Uterus (tissue), 2 donors: ENCODE results near the gene OPRL1.

Source experiments
- POLR2A ChIP-seq, 2 donors: fragments of 450-650 bp; IDR thresholded peaks; one replicate each; pipeline ENCODE4 v1.6.1; 2016; ENCODE audit warnings: antibody characterized with exemption in 2 of 2, mild to moderate bottlenecking in 1 of 2, moderate library complexity in 1 of 2
- TF ChIP-seq, protein P1 (sequence below), 4 experiments: fragments of 200-600 bp in 2 of 4; fragments of 450-650 bp in 2 of 4; sonication (generic) in 2 of 4; IDR thresholded peaks; one replicate each; pipeline ENCODE4 v1.5.1; 2016 to 2019; ENCODE audit warnings: antibody characterized with exemption in 4 of 4, mild to moderate bottlenecking in 2 of 4, moderate library complexity in 1 of 4

GRCh38 chr20:64149809-64150560 lies 70.1 kb downstream of the OPRL1 start:
- no peak for TF ChIP-seq POLR2A (IDR thresholded peaks at IDR 0.05)
- TF ChIP-seq, protein P1, sequence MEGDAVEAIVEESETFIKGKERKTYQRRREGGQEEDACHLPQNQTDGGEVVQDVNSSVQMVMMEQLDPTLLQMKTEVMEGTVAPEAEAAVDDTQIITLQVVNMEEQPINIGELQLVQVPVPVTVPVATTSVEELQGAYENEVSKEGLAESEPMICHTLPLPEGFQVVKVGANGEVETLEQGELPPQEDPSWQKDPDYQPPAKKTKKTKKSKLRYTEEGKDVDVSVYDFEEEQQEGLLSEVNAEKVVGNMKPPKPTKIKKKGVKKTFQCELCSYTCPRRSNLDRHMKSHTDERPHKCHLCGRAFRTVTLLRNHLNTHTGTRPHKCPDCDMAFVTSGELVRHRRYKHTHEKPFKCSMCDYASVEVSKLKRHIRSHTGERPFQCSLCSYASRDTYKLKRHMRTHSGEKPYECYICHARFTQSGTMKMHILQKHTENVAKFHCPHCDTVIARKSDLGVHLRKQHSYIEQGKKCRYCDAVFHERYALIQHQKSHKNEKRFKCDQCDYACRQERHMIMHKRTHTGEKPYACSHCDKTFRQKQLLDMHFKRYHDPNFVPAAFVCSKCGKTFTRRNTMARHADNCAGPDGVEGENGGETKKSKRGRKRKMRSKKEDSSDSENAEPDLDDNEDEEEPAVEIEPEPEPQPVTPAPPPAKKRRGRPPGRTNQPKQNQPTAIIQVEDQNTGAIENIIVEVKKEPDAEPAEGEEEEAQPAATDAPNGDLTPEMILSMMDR (IDR thresholded peaks at IDR 0.05), result no peak
